ENCODE results near the gene CELF6.

GRCh38 chr15:72272213-72272996 is 47.6 kb downstream of the CELF6 start, which contains the start of gene PARP6:
- TF ChIP-seq CTCF (IDR thresholded peaks at IDR 0.05; ENCODE audit: poor library complexity): peak; percentile 74
- TF ChIP-seq EZH2 (IDR thresholded peaks at IDR 0.05; ENCODE audit: borderline replicate concordance): no peak
- no peak for TF ChIP-seq EZH2phosphoT487 (IDR thresholded peaks at IDR 0.05; ENCODE audit: low read depth, severe bottlenecking, unreplicated experiment)
